ENCODE results near the gene REXO1. TPM values are rescaled to one million over a fixed set of nuclear protein-coding genes. Genes with fewer than 3 reads are reported as not detected.

REXO1 gene
- total and polyA plus RNA-seq, 2 donors (not counting 1 experiment from before 2014, with no cell fraction given), result 72.6 to 898 TPM

DNA sequence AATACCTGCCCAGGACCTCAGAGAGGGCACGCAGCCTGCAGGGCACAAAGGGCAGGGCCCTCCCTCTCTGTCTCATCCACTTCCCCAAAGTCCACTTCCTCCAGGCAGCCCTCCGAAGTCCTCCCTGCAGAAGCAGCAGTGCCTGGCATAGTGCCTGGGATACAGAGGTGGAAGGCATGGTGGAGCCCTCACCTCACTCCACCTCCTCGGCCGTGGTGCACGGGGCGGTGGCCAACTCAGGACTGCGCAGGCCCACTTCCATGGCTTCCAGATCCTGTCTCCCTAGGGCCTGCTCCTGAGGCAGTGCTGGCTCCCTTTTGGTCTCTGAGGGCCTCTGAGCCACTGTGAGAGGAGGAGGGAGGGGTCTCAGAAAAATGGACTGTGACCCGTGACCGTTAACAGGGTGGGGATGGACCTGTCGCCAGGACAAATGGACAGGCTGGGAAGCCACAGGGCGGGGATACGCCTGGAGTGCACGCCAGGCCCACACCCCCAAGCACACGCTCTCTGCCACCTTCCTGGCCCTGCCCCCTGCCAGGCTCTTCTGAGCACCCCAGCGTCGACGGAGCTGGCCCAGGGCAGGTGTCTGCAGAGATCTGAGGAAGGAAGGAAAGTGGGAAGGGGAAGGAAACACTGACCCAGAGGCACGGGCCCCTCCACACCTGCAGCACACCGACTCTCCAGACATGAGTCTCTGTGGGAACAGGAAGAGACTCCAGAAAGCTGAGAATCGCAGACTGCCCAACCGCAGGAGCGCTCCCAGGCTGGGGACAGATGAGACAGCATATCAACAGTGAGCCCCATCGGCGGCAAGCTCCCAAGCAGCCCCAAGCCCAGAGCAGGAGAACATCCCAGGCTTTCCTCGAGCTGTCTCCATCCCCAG, 8.4 kb downstream of the REXO1 start:
- no peaks in the 10 kb centered on the region for H3K9me3 Mint-ChIP-seq (ENCODE audit: insufficient read depth)
- H3K27ac ChIP-seq (ENCODE audit: low read length in 2 of 2), result peak overlapping the region in 1 of 2 donors; percentile 33
- H3K4me2 ChIP-seq (replicated peaks; ENCODE audit: low read depth, low read length, poor library complexity, severe bottlenecking), result peak overlapping the region; percentile 15
- peaks cover 48% of the 10 kb centered on the region for H3K4me1 Mint-ChIP-seq
- H3K9me3 ChIP-seq (ENCODE audit: control extremely low read depth in 1 of 3, control insufficient read depth in 2 of 3, insufficient read depth in 1 of 3, low read length in 2 of 3), result no peaks in the 10 kb centered on the region
- no peak overlapping the region for H2AFZ ChIP-seq (ENCODE audit: insufficient read depth, low read depth, low read length, poor library complexity, severe bottlenecking)
- TF ChIP-seq, protein P1, sequence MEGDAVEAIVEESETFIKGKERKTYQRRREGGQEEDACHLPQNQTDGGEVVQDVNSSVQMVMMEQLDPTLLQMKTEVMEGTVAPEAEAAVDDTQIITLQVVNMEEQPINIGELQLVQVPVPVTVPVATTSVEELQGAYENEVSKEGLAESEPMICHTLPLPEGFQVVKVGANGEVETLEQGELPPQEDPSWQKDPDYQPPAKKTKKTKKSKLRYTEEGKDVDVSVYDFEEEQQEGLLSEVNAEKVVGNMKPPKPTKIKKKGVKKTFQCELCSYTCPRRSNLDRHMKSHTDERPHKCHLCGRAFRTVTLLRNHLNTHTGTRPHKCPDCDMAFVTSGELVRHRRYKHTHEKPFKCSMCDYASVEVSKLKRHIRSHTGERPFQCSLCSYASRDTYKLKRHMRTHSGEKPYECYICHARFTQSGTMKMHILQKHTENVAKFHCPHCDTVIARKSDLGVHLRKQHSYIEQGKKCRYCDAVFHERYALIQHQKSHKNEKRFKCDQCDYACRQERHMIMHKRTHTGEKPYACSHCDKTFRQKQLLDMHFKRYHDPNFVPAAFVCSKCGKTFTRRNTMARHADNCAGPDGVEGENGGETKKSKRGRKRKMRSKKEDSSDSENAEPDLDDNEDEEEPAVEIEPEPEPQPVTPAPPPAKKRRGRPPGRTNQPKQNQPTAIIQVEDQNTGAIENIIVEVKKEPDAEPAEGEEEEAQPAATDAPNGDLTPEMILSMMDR (IDR thresholded peaks at IDR 0.05), result no peak
- no peak for TF ChIP-seq EZH2 (IDR thresholded peaks at IDR 0.05; ENCODE audit: borderline replicate concordance, insufficient read depth, low read depth, low read length, poor library complexity, severe bottlenecking)
- peaks cover 98% of the 10 kb centered on the region for H4K20me1 ChIP-seq (ENCODE audit: control insufficient read depth, insufficient read depth, low read length, poor library complexity, severe bottlenecking)
- DNase-seq, result no peak
- CTCF ChIA-PET, result interaction anchor here (4.9 kb wide), 1 partner anchor 13 kb away, joined by 57 read pairs; no protein-coding TSS in a partner anchor
- H3K27ac Mint-ChIP-seq, result peak overlapping the region; percentile 26
- no peak for ATAC-seq (ENCODE audit: low read depth)
- H3K36me3 ChIP-seq (replicated peaks in 1 of 2; ENCODE audit: control extremely low read depth in 1 of 2, control insufficient read depth in 1 of 2, extremely low read depth in 1 of 2, insufficient read depth in 2 of 2, low read length in 1 of 2), result peaks cover 0 to 12% of the 10 kb centered on the region in 2 experiments
- H3K4me1 ChIP-seq (ENCODE audit: control insufficient read depth in 2 of 2, insufficient read depth in 2 of 2, low read length in 2 of 2), result peaks cover 15 to 25% of the 10 kb centered on the region in 2 donors
- no peak overlapping the region for H3K9ac ChIP-seq (ENCODE audit: low read length)
- no peaks in the 10 kb centered on the region for H3K27me3 Mint-ChIP-seq
- H3K79me2 ChIP-seq (ENCODE audit: control insufficient read depth, insufficient read depth, low read length), result peaks cover 98% of the 10 kb centered on the region
- no peaks in the 10 kb centered on the region for H3K27me3 ChIP-seq (replicated peaks in 1 of 4; ENCODE audit: control extremely low read depth in 1 of 4, control insufficient read depth in 3 of 4, insufficient read depth in 4 of 4, low read length in 3 of 4)
- no peak overlapping the region for H3K4me3 ChIP-seq (ENCODE audit: control extremely low read depth in 1 of 5, extremely low read depth in 1 of 5, insufficient read depth in 1 of 5, low read depth in 2 of 5, low read length in 4 of 5)
- POLR2A ChIA-PET, result interaction anchor here (0.7 kb wide), 1 partner anchor 265 kb away, joined by 3 read pairs; no protein-coding TSS in a partner anchor
- intact Hi-C loops (cut with micrococcal nuclease), result no loop called here
- no peak overlapping the region for H3K4me3 Mint-ChIP-seq
- WGBS (ENCODE audit: insufficient coverage), result 77% methylated on average over 13 of the region's 25 CpGs
